Measurements from ENCODE around the gene CACNA2D2.

CACNA2D2 gene

DNA sequence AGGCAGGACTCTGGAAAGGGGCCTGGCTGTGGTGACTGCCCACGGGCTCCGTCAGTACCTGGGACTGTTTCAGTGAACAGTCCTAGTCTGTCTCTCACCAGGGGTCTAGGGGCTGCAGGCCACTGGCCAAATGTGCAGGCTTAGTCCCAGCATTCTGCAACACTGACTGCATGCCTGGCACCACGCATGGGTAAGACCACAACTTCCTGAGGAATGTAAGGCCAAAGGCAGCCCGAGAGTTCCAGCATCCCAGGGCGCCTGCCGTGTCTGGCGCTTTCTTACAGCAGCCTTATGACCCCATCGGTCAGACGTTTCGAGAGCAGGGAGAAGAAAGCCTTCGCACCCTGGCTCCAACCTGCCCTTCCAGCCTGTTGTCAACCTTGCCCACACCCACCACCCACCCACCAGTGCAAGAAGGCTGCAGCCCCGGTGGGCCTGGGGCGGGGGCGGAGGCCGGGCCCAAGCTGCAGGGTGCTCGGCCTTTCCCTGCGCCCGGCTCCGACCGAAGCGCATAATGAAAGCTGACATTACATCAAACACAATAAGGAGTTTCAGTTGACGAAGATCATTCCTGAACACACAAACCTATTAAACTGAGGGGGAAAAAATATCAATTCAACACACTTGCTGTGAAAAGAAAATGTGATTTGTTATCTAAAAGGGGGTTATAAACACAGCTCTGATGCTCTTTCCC lies 114.6 kb downstream of the CACNA2D2 start:
- WGBS, 2 experiments: 83 to 86% methylated on average over 21 to 22 of the region's 22 CpGs
- Histone ChIP-seq H3K27me3 (ENCODE audit: control insufficient read depth, insufficient read depth, low read length, poor library complexity, severe bottlenecking) (no peaks in the 10 kb centered on the region), H3K27ac (ENCODE audit: insufficient read depth, low read depth, low read length, poor library complexity, severe bottlenecking) (no peak overlapping the region), H3K4me3 (ENCODE audit: insufficient read depth, low read depth, low read length) (no peak overlapping the region), H3K9me3 (ENCODE audit: control insufficient read depth, low read length) (no peaks in the 10 kb centered on the region), H3K36me3 (ENCODE audit: control insufficient read depth, insufficient read depth, low read length) (no peaks in the 10 kb centered on the region), H3K4me1 (ENCODE audit: control insufficient read depth, insufficient read depth, low read length) (no peaks in the 10 kb centered on the region)

DNA sequence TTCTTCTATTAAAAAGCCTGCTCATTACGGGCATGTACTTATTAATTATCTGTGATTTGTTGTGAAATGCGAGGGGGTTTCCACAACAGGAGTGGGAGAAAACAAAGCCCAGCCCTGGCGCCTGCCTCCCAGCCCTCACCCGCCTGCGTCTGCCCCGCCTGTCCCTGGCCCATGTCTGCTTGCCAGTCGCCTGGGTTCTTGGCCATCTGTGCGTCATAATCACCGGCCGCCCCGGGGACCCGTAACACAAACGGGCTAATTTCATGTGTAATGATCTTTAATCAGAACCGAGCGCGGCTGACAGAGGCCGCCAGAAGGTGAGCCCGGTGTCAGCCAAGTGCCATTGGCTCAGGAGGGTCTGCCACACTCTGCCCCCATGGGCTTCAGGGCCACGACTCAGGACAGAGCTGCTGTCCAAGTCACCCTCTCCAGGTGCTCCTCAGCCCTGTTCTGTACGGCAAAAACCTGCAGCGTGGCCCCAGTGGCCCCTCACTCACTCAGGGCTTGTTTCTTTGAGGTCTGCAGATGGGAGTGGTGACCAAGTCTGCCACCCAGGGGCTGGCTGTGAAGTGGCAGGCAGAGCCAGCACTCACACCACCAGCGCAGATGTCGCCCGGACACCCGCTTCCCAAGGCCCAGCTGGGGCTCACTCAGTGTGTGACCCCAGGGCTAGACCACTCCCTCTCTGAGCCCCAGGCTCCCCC lies 115.3 kb downstream of the CACNA2D2 start:
- no peaks in the 10 kb centered on the region for H3K9me3 ChIP-seq (ENCODE audit: control insufficient read depth, low read length)
- H3K36me3 ChIP-seq (ENCODE audit: control insufficient read depth, insufficient read depth, low read length): no peaks in the 10 kb centered on the region
- H3K27ac ChIP-seq (ENCODE audit: insufficient read depth, low read depth, low read length, poor library complexity, severe bottlenecking): no peak overlapping the region
- no peak overlapping the region for H3K4me3 ChIP-seq (ENCODE audit: insufficient read depth, low read depth, low read length)
- WGBS, 2 experiments: 80 to 81% methylated on average over 25 of the region's 25 CpGs
- no peaks in the 10 kb centered on the region for H3K4me1 ChIP-seq (ENCODE audit: control insufficient read depth, insufficient read depth, low read length)
- no peaks in the 10 kb centered on the region for H3K27me3 ChIP-seq (ENCODE audit: control insufficient read depth, insufficient read depth, low read length, poor library complexity, severe bottlenecking)

DNA sequence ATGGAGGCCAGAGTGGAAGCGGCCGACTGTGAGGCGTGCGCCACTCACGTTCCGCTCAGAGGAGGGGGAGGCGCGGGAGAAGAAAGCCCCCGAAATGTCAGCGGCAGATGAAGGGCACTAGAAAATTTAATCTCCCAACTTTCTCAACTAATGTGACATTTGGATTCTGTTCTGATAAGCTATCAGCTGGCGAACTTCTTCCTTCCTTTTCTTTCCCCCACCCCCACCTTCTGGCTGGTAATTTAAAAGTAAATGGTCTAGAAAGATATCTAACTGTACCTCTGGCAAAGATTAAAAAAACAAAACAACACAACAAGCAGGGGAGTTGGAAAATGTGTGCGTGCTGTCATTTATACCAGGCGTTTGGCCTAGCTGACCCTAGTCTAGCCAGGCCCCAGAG lies 117.7 kb downstream of the CACNA2D2 start:
- H3K27ac ChIP-seq (ENCODE audit: insufficient read depth, low read depth, low read length, poor library complexity, severe bottlenecking): no peak overlapping the region
- WGBS, 2 experiments: 92% methylated on average over 12 to 13 of the region's 13 CpGs
- no peaks in the 10 kb centered on the region for H3K27me3 ChIP-seq (ENCODE audit: control insufficient read depth, insufficient read depth, low read length, poor library complexity, severe bottlenecking)

DNA sequence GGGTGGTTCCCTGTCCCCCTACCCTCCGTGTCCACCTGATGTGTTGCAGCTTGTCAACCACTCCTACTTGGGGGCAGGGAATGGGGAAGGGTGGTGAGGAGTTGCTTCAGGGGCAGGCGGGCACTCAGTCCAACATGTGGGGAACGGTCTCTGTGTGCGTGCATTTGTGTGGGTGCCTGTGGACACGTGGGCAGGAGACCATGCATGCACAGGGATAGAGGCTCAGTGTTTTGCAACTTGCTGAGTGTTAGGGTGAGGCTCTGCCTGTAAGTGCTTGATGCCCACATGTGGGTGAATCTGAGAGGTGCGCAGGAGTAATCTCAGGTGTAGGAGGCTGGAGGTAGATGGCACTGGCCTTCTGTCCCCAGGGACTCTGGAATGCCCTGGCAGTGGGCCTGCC lies 119.7 kb downstream of the CACNA2D2 start:
- H3K27me3 ChIP-seq (ENCODE audit: control insufficient read depth, insufficient read depth, low read length, poor library complexity, severe bottlenecking): no peaks in the 10 kb centered on the region
- H3K27ac ChIP-seq (ENCODE audit: insufficient read depth, low read depth, low read length, poor library complexity, severe bottlenecking): no peak overlapping the region
- WGBS, 2 experiments: 90 to 94% methylated on average over 6 of the region's 6 CpGs
- H3K9me3 ChIP-seq (ENCODE audit: control insufficient read depth, low read length): no peaks in the 10 kb centered on the region
- no peaks in the 10 kb centered on the region for H3K4me1 ChIP-seq (ENCODE audit: control insufficient read depth, insufficient read depth, low read length)
- no peak overlapping the region for H3K4me3 ChIP-seq (ENCODE audit: insufficient read depth, low read depth, low read length)
- no peaks in the 10 kb centered on the region for H3K36me3 ChIP-seq (ENCODE audit: control insufficient read depth, insufficient read depth, low read length)

More for the DNA sequence above, 117.7 kb downstream of the CACNA2D2 start:
- Histone ChIP-seq H3K9me3 (ENCODE audit: control insufficient read depth, low read length) (no peaks in the 10 kb centered on the region), H3K4me1 (ENCODE audit: control insufficient read depth, insufficient read depth, low read length) (no peaks in the 10 kb centered on the region), H3K4me3 (ENCODE audit: insufficient read depth, low read depth, low read length) (no peak overlapping the region), H3K36me3 (ENCODE audit: control insufficient read depth, insufficient read depth, low read length) (no peaks in the 10 kb centered on the region)

DNA sequence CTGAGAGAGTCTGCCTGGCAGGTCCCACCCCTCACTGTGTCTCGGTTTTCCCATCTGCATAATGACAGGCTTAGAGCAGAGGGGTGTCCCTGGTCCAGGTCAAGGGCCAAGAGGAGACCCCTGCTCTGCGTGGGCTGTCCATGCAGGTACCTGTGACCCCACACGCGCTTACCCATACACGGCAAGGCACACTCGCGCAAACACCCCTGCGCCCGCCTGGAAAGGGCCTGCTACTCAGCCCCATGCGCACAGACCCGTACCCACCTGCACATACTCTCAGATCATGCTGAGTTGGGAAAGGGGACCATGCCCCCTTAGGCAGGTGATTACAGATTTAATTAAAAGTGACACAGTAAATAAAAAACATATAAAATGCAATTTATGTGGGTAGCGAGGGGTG lies 120.7 kb downstream of the CACNA2D2 start:
- H3K36me3 ChIP-seq (ENCODE audit: control insufficient read depth, insufficient read depth, low read length): no peaks in the 10 kb centered on the region
- H3K9me3 ChIP-seq (ENCODE audit: control insufficient read depth, low read length): no peaks in the 10 kb centered on the region
- no peak overlapping the region for H3K27ac ChIP-seq (ENCODE audit: insufficient read depth, low read depth, low read length, poor library complexity, severe bottlenecking)
- 90 to 91% methylated on average over 12 of the region's 12 CpGs for WGBS, 2 experiments
- H3K4me1 ChIP-seq (ENCODE audit: control insufficient read depth, insufficient read depth, low read length): no peaks in the 10 kb centered on the region
- no peak overlapping the region for H3K4me3 ChIP-seq (ENCODE audit: insufficient read depth, low read depth, low read length)
- no peaks in the 10 kb centered on the region for H3K27me3 ChIP-seq (ENCODE audit: control insufficient read depth, insufficient read depth, low read length, poor library complexity, severe bottlenecking)

DNA sequence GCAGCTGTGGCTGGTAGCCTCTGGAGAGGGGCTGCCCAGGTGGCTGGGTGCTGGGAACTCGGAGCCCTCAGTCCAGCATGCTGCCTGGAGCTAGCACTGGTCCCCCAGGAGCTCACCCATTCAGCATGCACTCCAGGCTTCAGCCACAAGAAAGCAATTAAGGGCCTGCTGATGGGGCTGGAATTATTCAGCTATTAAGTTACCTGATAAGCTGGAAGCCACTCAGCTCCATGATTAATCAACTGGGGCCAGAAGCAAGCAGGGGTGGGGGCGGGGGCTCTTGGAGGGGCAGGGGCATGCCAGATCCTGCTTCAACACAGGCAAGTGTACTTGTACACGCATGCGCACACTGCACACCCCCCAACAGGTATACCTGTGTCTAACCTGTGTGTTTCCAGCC lies 122.1 kb downstream of the CACNA2D2 start:
- 92 to 95% methylated on average over 4 of the region's 4 CpGs for WGBS, 2 experiments
- H3K27me3 ChIP-seq (ENCODE audit: control insufficient read depth, insufficient read depth, low read length, poor library complexity, severe bottlenecking): no peaks in the 10 kb centered on the region

DNA sequence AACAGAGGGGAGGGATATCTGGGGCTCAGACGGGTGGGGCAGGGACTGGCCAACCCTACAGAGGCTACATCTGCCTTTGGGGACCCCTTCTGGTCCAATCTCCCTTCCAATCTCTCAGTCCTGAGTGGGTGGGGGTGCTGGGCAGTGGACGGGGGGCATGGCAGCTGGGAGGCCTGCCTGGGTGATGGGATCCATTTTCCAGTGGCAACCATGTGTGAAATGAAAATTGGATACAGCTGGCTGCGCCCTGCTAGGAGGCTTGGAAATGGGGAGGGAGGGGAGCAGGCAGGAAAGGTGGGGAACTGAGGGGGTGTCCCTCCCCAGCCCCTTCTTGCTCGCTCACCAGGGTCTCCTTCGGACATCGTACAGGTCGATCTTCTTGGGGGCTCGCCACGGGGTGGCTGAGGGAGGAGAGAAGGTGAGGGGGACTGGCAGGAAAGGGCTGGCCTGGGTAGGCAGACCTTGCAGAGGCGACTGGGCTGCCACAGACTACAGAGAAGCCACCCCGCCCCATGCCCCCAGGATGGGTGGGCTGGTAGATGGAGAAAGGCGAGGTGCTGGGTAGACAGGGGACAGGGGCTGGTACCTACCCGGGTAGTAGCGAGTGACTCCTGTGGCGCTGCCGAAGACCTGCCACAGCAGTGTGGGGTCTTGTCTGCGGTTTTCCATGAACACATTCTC lies 122.9 kb downstream of the CACNA2D2 start:
- H3K9me3 ChIP-seq (ENCODE audit: control insufficient read depth, low read length): no peaks in the 10 kb centered on the region
- H3K36me3 ChIP-seq (ENCODE audit: control insufficient read depth, insufficient read depth, low read length): no peaks in the 10 kb centered on the region
- no peaks in the 10 kb centered on the region for H3K27me3 ChIP-seq (ENCODE audit: control insufficient read depth, insufficient read depth, low read length, poor library complexity, severe bottlenecking)
- no peak overlapping the region for H3K27ac ChIP-seq (ENCODE audit: insufficient read depth, low read depth, low read length, poor library complexity, severe bottlenecking)
- H3K4me3 ChIP-seq (ENCODE audit: insufficient read depth, low read depth, low read length): no peak overlapping the region
- WGBS, 2 experiments: 91 to 92% methylated on average over 17 of the region's 17 CpGs
- H3K4me1 ChIP-seq (ENCODE audit: control insufficient read depth, insufficient read depth, low read length): no peaks in the 10 kb centered on the region

More for the DNA sequence above, 122.1 kb downstream of the CACNA2D2 start:
- Histone ChIP-seq H3K4me1 (ENCODE audit: control insufficient read depth, insufficient read depth, low read length) (no peaks in the 10 kb centered on the region), H3K27ac (ENCODE audit: insufficient read depth, low read depth, low read length, poor library complexity, severe bottlenecking) (no peak overlapping the region), H3K36me3 (ENCODE audit: control insufficient read depth, insufficient read depth, low read length) (no peaks in the 10 kb centered on the region), H3K4me3 (ENCODE audit: insufficient read depth, low read depth, low read length) (no peak overlapping the region), H3K9me3 (ENCODE audit: control insufficient read depth, low read length) (no peaks in the 10 kb centered on the region)

DNA sequence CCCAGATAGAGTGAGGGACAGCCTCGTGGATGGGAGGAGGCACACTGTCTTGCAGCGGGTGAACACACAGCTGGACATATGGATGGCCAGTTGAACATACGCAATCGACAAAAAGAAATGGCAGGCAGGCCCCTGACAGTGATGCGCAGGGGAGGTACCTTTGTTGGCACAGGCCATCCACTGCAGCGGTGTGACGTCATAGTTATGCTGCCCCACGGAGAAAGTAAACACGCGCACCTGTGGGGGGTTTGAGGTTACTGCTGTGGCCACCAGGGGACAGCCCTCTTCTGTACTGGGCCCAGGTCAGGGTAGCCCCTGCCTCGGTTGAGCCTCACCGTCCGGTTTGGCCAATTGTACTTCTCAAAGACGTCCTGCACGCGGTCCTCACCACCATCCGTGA lies 124.7 kb downstream of the CACNA2D2 start:
- no peaks in the 10 kb centered on the region for H3K9me3 ChIP-seq (ENCODE audit: control insufficient read depth, low read length)
- H3K27ac ChIP-seq (ENCODE audit: insufficient read depth, low read depth, low read length, poor library complexity, severe bottlenecking): no peak overlapping the region
- H3K4me1 ChIP-seq (ENCODE audit: control insufficient read depth, insufficient read depth, low read length): peaks cover 11% of the 10 kb centered on the region
- no peaks in the 10 kb centered on the region for H3K36me3 ChIP-seq (ENCODE audit: control insufficient read depth, insufficient read depth, low read length)
- H3K27me3 ChIP-seq (ENCODE audit: control insufficient read depth, insufficient read depth, low read length, poor library complexity, severe bottlenecking): no peaks in the 10 kb centered on the region
- WGBS, 2 experiments: 93% methylated on average over 17 of the region's 17 CpGs
- H3K4me3 ChIP-seq (ENCODE audit: insufficient read depth, low read depth, low read length): no peak overlapping the region

DNA sequence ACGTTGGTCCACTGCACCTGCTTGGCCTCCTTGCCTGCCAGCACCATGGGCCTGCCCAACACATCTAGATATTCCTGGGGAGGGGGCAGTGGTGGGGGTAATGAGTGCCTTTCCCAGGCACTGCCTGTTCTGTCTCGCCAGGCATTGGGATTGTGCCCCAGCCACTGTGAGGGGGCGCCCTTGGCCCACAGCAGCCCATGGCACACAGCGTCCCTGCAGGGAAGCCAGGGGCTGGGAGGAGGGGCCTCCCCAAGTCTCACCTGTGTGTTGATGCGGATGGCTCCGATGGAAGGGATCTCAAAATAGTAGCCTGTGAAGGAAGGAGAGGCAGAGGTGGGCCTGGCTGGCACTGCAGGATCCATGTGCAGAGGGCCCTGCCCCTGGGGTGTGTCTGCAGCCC lies 125.4 kb downstream of the CACNA2D2 start:
- no peaks in the 10 kb centered on the region for H3K9me3 ChIP-seq (ENCODE audit: control insufficient read depth, low read length)
- no peaks in the 10 kb centered on the region for H3K27me3 ChIP-seq (ENCODE audit: control insufficient read depth, insufficient read depth, low read length, poor library complexity, severe bottlenecking)
- peaks cover 14% of the 10 kb centered on the region for H3K4me1 ChIP-seq (ENCODE audit: control insufficient read depth, insufficient read depth, low read length)
- no peaks in the 10 kb centered on the region for H3K36me3 ChIP-seq (ENCODE audit: control insufficient read depth, insufficient read depth, low read length)
- H3K27ac ChIP-seq (ENCODE audit: insufficient read depth, low read depth, low read length, poor library complexity, severe bottlenecking): no peak overlapping the region
- no peak overlapping the region for H3K4me3 ChIP-seq (ENCODE audit: insufficient read depth, low read depth, low read length)
- WGBS, 2 experiments: 89% methylated on average over 6 of the region's 6 CpGs

DNA sequence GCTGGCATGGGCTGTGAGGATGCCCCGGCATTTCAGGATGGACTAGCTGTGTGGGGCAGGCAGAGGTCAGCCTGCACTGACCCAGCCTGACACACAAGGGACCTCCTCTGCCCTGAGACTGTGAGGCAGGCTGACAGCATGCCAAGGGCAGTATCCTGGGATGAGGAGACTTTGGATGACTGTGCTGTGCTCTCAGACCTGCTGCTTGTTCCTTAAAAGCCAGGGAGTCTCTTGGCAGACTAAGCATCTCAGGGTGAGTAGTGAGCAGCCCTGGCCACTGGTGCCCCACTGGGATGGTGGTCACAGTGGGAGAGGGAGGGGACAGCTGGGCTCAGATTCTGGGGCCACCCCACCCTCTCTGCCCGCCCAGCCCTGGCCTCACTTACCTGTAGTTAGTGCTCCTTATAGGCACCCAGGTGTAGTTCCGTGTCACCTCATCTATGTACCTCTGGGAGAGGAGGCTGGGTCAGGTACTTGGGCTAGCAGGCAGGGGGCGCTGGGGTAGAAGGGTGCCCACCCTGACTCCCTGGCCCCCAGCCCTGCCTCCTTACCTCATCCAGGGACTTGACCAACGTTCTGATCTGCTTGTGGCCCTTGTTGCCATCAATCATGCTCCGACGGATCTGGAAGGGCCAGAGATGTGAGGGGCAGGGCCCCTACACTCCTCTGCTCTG lies 128.0 kb downstream of the CACNA2D2 start:
- no peaks in the 10 kb centered on the region for H3K9me3 ChIP-seq (ENCODE audit: control insufficient read depth, low read length)
- H3K36me3 ChIP-seq (ENCODE audit: control insufficient read depth, insufficient read depth, low read length): no peaks in the 10 kb centered on the region
- H3K4me1 ChIP-seq (ENCODE audit: control insufficient read depth, insufficient read depth, low read length): peaks cover 39% of the 10 kb centered on the region
- H3K27ac ChIP-seq (ENCODE audit: insufficient read depth, low read depth, low read length, poor library complexity, severe bottlenecking): no peak overlapping the region
- WGBS, 2 experiments: 69 to 73% methylated on average over 7 of the region's 7 CpGs
- no peak overlapping the region for H3K4me3 ChIP-seq (ENCODE audit: insufficient read depth, low read depth, low read length)
- H3K27me3 ChIP-seq (ENCODE audit: control insufficient read depth, insufficient read depth, low read length, poor library complexity, severe bottlenecking): no peaks in the 10 kb centered on the region
